ENCODE measurements around the gene TTN. TPM values are rescaled to one million over a fixed set of nuclear protein-coding genes. Genes with fewer than 3 reads are reported as not detected.

The TTN gene
- total RNA-seq, 1 experiment from 2014 or later = 0.05 TPM

DNA sequence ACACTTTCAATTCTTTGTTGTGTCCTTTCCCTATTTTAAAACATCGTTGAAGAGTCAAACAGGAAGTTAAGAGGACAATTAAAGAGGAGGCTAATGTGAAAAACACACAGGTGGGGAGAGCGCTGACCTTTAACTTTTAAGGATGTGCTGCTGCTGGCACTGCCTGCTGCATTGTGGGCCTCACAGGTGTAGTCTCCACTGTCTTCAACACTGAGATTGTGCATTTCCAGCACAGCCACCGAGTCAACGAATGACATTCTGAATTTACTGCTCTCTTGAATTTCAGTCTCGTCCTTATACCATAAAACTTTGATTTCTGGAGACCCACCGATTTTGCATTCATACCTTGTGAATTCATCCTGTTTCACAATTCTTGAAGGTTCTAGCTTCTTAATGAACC is 91.9 kb downstream of the TTN start:
- H4K20me1 ChIP-seq (ENCODE audit: insufficient read depth) = no peaks in the 10 kb centered on the region
- no peak for TF ChIP-seq POLR2A (IDR thresholded peaks at IDR 0.05; ENCODE audit: borderline replicate concordance, extremely low read depth, insufficient read depth, insufficient read length)
- TF ChIP-seq EGR1 (IDR thresholded peaks at IDR 0.05; ENCODE audit: low read depth) = no peak
- TF ChIP-seq, protein P1, sequence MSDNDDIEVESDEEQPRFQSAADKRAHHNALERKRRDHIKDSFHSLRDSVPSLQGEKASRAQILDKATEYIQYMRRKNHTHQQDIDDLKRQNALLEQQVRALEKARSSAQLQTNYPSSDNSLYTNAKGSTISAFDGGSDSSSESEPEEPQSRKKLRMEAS (IDR thresholded peaks at IDR 0.05) = no peak
- TF ChIP-seq ELF1 (IDR thresholded peaks at IDR 0.05; ENCODE audit: borderline replicate concordance, low read depth) = no peak
- no peak overlapping the region for H3K4me3 ChIP-seq (replicated peaks in 1 of 2; ENCODE audit: low read depth in 1 of 2, low read length in 2 of 2)
- H3K27me3 ChIP-seq (ENCODE audit: insufficient read depth, low read length) = peaks cover 92% of the 10 kb centered on the region
- ChIA-PET POLR2A (no interaction called here), RAD21 (ENCODE audit: low non-redundant PET in 1 of 2, low total read pairs in 2 of 2, uncharacterized antibody in 2 of 2, unreplicated experiment in 2 of 2) (no interaction called here), CTCF (no interaction called here)
- H3K9me2 ChIP-seq (ENCODE audit: insufficient read depth) = no peaks in the 10 kb centered on the region
- no peak overlapping the region for H3K27ac ChIP-seq (ENCODE audit: low read depth, low read length)
- no peak for DNase-seq (ENCODE audit: low read depth, low spot score)
- no TSS peak for BruUV-seq (replicated peaks)
- H3K9me3 ChIP-seq (ENCODE audit: control insufficient read depth in 1 of 2, insufficient read depth in 1 of 2, low read depth in 1 of 2, low read length in 2 of 2) = no peaks in the 10 kb centered on the region
- no peak overlapping the region for H3K4me2 ChIP-seq (ENCODE audit: low read length)
- ATAC-seq = no peak
- intact Hi-C loops (cut with micrococcal nuclease) = no loop called here
- H3K36me3 ChIP-seq (ENCODE audit: control insufficient read depth in 1 of 2, insufficient read depth in 2 of 2, low read length in 2 of 2) = no peaks in the 10 kb centered on the region
- H3K4me1 ChIP-seq (ENCODE audit: control insufficient read depth in 1 of 2, insufficient read depth in 2 of 2, low read length in 2 of 2) = no peaks in the 10 kb centered on the region
- H3K79me2 ChIP-seq (ENCODE audit: insufficient read depth, low read length) = no peaks in the 10 kb centered on the region
- no peak overlapping the region for H2AFZ ChIP-seq (ENCODE audit: low read depth, low read length, poor library complexity, severe bottlenecking)
- H3K9ac ChIP-seq (ENCODE audit: low read length) = no peak overlapping the region

DNA sequence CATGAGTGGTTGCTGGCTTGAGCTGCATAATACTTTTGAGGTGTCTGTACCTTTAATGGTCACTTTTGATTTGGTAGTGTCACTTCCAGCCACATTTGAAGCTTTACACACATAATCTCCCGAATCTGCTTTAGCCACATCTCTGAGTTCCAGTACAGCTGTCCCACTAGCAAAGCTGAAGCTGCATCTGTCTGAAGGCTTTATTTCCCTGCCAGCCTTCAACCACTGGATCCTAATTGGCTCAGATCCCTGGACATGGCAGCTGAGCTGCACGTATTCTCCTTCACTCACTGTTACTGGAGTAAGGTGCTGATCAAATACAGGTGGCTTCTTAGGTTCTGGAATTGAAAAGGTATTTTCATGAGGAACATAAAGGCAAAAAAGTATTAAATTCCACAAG is 99.7 kb downstream of the TTN start:
- ChIA-PET RAD21 (ENCODE audit: low non-redundant PET in 1 of 2, low total read pairs in 2 of 2, uncharacterized antibody in 2 of 2, unreplicated experiment in 2 of 2) (no interaction called here), CTCF (no interaction called here), POLR2A (no interaction called here)
- intact Hi-C loops (cut with micrococcal nuclease) = no loop called here
- H3K36me3 ChIP-seq (ENCODE audit: control insufficient read depth in 1 of 2, insufficient read depth in 2 of 2, low read length in 2 of 2) = no peaks in the 10 kb centered on the region
- no peak for ATAC-seq
- H4K20me1 ChIP-seq (ENCODE audit: insufficient read depth) = no peaks in the 10 kb centered on the region
- H3K9me3 ChIP-seq (ENCODE audit: control insufficient read depth in 1 of 2, insufficient read depth in 1 of 2, low read depth in 1 of 2, low read length in 2 of 2) = no peaks in the 10 kb centered on the region
- H2AFZ ChIP-seq (ENCODE audit: low read depth, low read length, poor library complexity, severe bottlenecking) = no peak overlapping the region
- H3K27me3 ChIP-seq (ENCODE audit: insufficient read depth, low read length) = peaks cover 93% of the 10 kb centered on the region
- no peak overlapping the region for H3K4me2 ChIP-seq (ENCODE audit: low read length)
- H3K27ac ChIP-seq (ENCODE audit: low read depth, low read length) = no peak overlapping the region
- no peak overlapping the region for H3K4me3 ChIP-seq (replicated peaks in 1 of 2; ENCODE audit: low read depth in 1 of 2, low read length in 2 of 2)
- no peaks in the 10 kb centered on the region for H3K79me2 ChIP-seq (ENCODE audit: insufficient read depth, low read length)
- H3K9ac ChIP-seq (ENCODE audit: low read length) = no peak overlapping the region
- no peak for TF ChIP-seq ELF1 (IDR thresholded peaks at IDR 0.05; ENCODE audit: borderline replicate concordance, low read depth)
- TF ChIP-seq SRF (IDR thresholded peaks at IDR 0.05; ENCODE audit: low read depth) = no peak
- TF ChIP-seq POLR2A (IDR thresholded peaks at IDR 0.05; ENCODE audit: borderline replicate concordance, extremely low read depth, insufficient read depth, insufficient read length) = no peak
- TF ChIP-seq ZNF274 (IDR thresholded peaks at IDR 0.05; ENCODE audit: low read depth, low read length) = no peak
- TF ChIP-seq CEBPB (IDR thresholded peaks at IDR 0.05; ENCODE audit: low read depth) = no peak
- TF ChIP-seq, protein P2, sequence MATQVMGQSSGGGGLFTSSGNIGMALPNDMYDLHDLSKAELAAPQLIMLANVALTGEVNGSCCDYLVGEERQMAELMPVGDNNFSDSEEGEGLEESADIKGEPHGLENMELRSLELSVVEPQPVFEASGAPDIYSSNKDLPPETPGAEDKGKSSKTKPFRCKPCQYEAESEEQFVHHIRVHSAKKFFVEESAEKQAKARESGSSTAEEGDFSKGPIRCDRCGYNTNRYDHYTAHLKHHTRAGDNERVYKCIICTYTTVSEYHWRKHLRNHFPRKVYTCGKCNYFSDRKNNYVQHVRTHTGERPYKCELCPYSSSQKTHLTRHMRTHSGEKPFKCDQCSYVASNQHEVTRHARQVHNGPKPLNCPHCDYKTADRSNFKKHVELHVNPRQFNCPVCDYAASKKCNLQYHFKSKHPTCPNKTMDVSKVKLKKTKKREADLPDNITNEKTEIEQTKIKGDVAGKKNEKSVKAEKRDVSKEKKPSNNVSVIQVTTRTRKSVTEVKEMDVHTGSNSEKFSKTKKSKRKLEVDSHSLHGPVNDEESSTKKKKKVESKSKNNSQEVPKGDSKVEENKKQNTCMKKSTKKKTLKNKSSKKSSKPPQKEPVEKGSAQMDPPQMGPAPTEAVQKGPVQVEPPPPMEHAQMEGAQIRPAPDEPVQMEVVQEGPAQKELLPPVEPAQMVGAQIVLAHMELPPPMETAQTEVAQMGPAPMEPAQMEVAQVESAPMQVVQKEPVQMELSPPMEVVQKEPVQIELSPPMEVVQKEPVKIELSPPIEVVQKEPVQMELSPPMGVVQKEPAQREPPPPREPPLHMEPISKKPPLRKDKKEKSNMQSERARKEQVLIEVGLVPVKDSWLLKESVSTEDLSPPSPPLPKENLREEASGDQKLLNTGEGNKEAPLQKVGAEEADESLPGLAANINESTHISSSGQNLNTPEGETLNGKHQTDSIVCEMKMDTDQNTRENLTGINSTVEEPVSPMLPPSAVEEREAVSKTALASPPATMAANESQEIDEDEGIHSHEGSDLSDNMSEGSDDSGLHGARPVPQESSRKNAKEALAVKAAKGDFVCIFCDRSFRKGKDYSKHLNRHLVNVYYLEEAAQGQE (IDR thresholded peaks at IDR 0.05; ENCODE audit: low read depth) = no peak
- no peak for TF ChIP-seq TCF7L2 (IDR thresholded peaks at IDR 0.05; ENCODE audit: borderline replicate concordance, extremely low read depth, insufficient read depth, insufficient read length)
- TF ChIP-seq SP1 (IDR thresholded peaks at IDR 0.05; ENCODE audit: low read depth) = no peak
- no peak for TF ChIP-seq RAD21 (IDR thresholded peaks at IDR 0.05; ENCODE audit: low read depth)
- TF ChIP-seq YY1 (IDR thresholded peaks at IDR 0.05; ENCODE audit: extremely low read depth, insufficient replicate concordance, low read depth, low read length) = no peak
- TF ChIP-seq SIN3A (IDR thresholded peaks at IDR 0.05; ENCODE audit: low read depth) = no peak
- TF ChIP-seq, protein P1 (IDR thresholded peaks at IDR 0.05) = no peak
- TF ChIP-seq EZH2 (IDR thresholded peaks at IDR 0.05) = no peak
- TF ChIP-seq EGR1 (IDR thresholded peaks at IDR 0.05; ENCODE audit: low read depth) = no peak
- no peaks in the 10 kb centered on the region for H3K9me2 ChIP-seq (ENCODE audit: insufficient read depth)
- no peaks in the 10 kb centered on the region for H3K4me1 ChIP-seq (ENCODE audit: control insufficient read depth in 1 of 2, insufficient read depth in 2 of 2, low read length in 2 of 2)
- DNase-seq (ENCODE audit: low read depth, low spot score) = no peak
- BruUV-seq (replicated peaks) = no TSS peak

Data from HCT116 (cell line).